GM21360 (cell line): ENCODE results near the gene PKD1.
"Not testable (repeated sequence)": the region's sequence is repeated elsewhere in the genome, so short reads cannot be mapped to it uniquely, and the experiment has no call there.

Source experiments
- ATAC-seq: cut with Tn5 transposase; IDR thresholded peaks from one replicate; pipeline ENCODE4 v1.9.1; 2021; ENCODE audit warnings: mild to moderate bottlenecking, moderate library complexity; ENCODE audit not compliant: unreplicated experiment

Gene PKD1

GRCh38 chr16:2152695-2153506 is 17.2 kb upstream of the PKD1 start:
- no peak for ATAC-seq

GRCh38 chr16:2151188-2152091 is 15.7 kb upstream of the PKD1 start:
- ATAC-seq = no peak

GRCh38 chr16:2150418-2151187 is 14.9 kb upstream of the PKD1 start:
- ATAC-seq = no peak

- ATAC-seq = no peak
Observed at GRCh38 chr16:2149630-2150417, 14.1 kb upstream of the PKD1 start.

GRCh38 chr16:2148714-2149629 is 13.3 kb upstream of the PKD1 start:
- no peak for ATAC-seq

- ATAC-seq = no peak
Observed at GRCh38 chr16:2147981-2148671, 12.4 kb upstream of the PKD1 start, which contains the start of gene RAB26. Gene RAB26 (plus strand): TSS chr16:2148625. CDS start chr16:2148784, 159 bp downstream.

GRCh38 chr16:2147378-2147777 is 11.7 kb upstream of the PKD1 start:
- ATAC-seq = no peak

- ATAC-seq = no peak
Observed at GRCh38 chr16:2145843-2146242, 10.1 kb upstream of the PKD1 start.

- ATAC-seq = no peak
Observed at GRCh38 chr16:2143878-2144485, 8.3 kb upstream of the PKD1 start.

- ATAC-seq = no peak
Observed at GRCh38 chr16:2142942-2143877, 7.5 kb upstream of the PKD1 start.

- ATAC-seq = not testable (repeated sequence)
Observed at GRCh38 chr16:2135071-2135470, 627 bp downstream of the PKD1 start.

GRCh38 chr16:2133797-2134196 is 1.9 kb downstream of the PKD1 start:
- ATAC-seq = not testable (repeated sequence)

GRCh38 chr16:2129890-2130447 is 5.7 kb downstream of the PKD1 start:
- not testable (repeated sequence) for ATAC-seq

GRCh38 chr16:2129251-2129650 is 6.4 kb downstream of the PKD1 start:
- not testable (repeated sequence) for ATAC-seq

GRCh38 chr16:2127630-2128280 is 7.9 kb downstream of the PKD1 start:
- ATAC-seq = not testable (repeated sequence)

GRCh38 chr16:2126928-2127556 is 8.7 kb downstream of the PKD1 start:
- not testable (repeated sequence) for ATAC-seq
